HEK293T (cell line): ENCODE measurements around the gene KAT7.

ENCODE experiments used
- BHLHE40 ChIP-seq: fragments of 450-650 bp; IDR thresholded peaks from 2 replicates; pipeline ENCODE4 v1.6.1; 2016; ENCODE audit warnings: mild to moderate bottlenecking, moderate library complexity, borderline replicate concordance
- ELF4 ChIP-seq: fragments of 450-650 bp; IDR thresholded peaks from 2 replicates; pipeline ENCODE4 v1.6.1; 2017; ENCODE audit warnings: antibody characterized with exemption
- FOXM1 ChIP-seq: fragments of 450-650 bp; IDR thresholded peaks from 2 replicates; pipeline ENCODE4 v1.6.1; 2017; ENCODE audit warnings: mild to moderate bottlenecking, borderline replicate concordance

DNA sequence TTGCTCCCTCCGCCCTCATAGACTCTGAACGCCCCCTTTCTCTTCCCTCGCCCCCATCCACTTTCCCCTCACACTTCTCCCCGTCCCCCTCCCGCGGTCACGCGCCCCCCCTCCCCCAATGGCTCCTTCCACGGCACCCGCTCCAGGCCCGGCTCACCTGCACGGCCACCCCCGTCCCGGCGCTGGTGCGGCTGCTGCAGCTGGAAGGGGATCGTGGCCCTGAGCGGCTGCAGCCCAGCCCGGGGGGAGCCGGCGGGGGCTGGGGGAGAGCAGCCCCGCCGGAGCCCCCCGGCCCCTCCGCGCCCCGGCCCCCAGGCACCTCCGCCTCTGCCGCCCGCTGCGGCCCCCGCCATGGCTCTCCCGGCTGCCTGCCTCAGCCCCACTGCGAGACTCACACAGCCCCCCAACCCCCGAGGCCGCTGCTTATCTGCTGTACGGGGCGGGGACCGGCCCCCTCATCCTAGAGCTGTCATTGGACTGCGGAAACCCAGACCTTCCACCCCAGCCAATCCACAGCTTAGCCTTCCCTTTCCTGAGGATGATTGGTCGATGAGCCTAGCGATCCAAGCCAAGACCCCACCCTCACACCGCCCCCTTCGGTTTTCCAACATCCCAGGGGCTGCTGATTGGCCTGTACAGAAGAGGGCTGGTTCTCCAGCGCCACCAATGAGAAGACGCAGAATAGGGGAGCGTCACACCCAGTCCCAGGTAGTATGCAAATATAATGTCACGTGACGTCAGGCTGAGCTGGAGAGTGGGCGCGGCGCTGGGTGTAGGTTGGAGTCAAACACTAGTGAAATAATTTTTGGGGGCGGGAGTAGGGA lies 24.5 kb upstream of the KAT7 start, which contains the start of gene FAM117A:
- TF ChIP-seq FOXM1 (no peak; the same call in 1 of the 2 replicates), ELF4 (no peak), BHLHE40 (no peak)
